Liver (tissue), 9 donors: ENCODE measurements around the gene NEUROG3. TPM values are rescaled to one million over a fixed set of nuclear protein-coding genes. Genes with fewer than 3 reads are reported as not detected.

Experiments used
- DNase-seq: peaks from one replicate; pipeline ENCODE4 v3.0.0-alpha.2; 2017; ENCODE audit warnings: low spot score
- H3K27ac ChIP-seq, 2 donors: one replicate each; pipeline ENCODE4 v1.7.0; 2013; ENCODE audit warnings: inconsistent platforms in 2 of 2, low read length in 2 of 2, control low read depth in 1 of 2, low read depth in 1 of 2, mild to moderate bottlenecking in 1 of 2
- H3K27me3 ChIP-seq, 4 donors: one replicate each; pipeline versions ENCODE4 v1.6.1 to v1.7.0; 2013; ENCODE audit warnings: low read length in 3 of 4, inconsistent platforms in 1 of 4, mild to moderate bottlenecking in 1 of 4, moderate library complexity in 1 of 4; ENCODE audit not compliant: control insufficient read depth in 4 of 4, insufficient read depth in 4 of 4
- H3K36me3 ChIP-seq, 4 donors: one replicate each; pipeline versions ENCODE4 v1.6.1 to v1.7.0; 2013; ENCODE audit warnings: low read length in 3 of 4, mild to moderate bottlenecking in 3 of 4, low read depth in 1 of 4, moderate library complexity in 1 of 4; ENCODE audit not compliant: control insufficient read depth in 4 of 4, insufficient read depth in 3 of 4
- H3K4me1 ChIP-seq, 4 donors: one replicate each; pipeline versions ENCODE4 v1.6.1 to v1.7.0; 2013; ENCODE audit warnings: low read length in 3 of 4, mild to moderate bottlenecking in 3 of 4, moderate library complexity in 1 of 4; ENCODE audit not compliant: control insufficient read depth in 4 of 4, insufficient read depth in 4 of 4
- H3K4me3 ChIP-seq, 3 donors: one replicate each; pipeline versions ENCODE4 v1.6.1 to v1.7.0; 2013; ENCODE audit warnings: low read length in 3 of 3, control low read depth in 1 of 3, low read depth in 1 of 3, mild to moderate bottlenecking in 1 of 3
- H3K9ac ChIP-seq, 2 donors: one replicate each; pipeline ENCODE4 v1.7.0; 2013; ENCODE audit warnings: low read length in 2 of 2, mild to moderate bottlenecking in 2 of 2, moderate library complexity in 2 of 2, control low read depth in 1 of 2, low read depth in 1 of 2
- H3K9me3 ChIP-seq, 4 donors: one replicate each; pipeline versions ENCODE4 v1.6.1 to v1.7.0; 2013; ENCODE audit warnings: low read length in 3 of 4; ENCODE audit not compliant: control insufficient read depth in 4 of 4
- EGR1 ChIP-seq, 2 donors: IDR thresholded peaks; 2 replicates each; pipeline ENCODE4 v1.6.1; 2016 to 2018; ENCODE audit warnings: antibody characterized with exemption in 2 of 2, low read depth in 2 of 2
- GABPA ChIP-seq, 2 donors: IDR thresholded peaks in 1 of 2; conservative IDR thresholded peaks in 1 of 2; 2 replicates each; pipeline ENCODE4 v1.6.1; 2016; ENCODE audit warnings: antibody characterized with exemption in 2 of 2, mild to moderate bottlenecking in 1 of 2, moderate library complexity in 1 of 2
- HNF4G ChIP-seq: IDR thresholded peaks from 2 replicates; pipeline ENCODE4 v1.6.1; 2016; ENCODE audit warnings: antibody characterized with exemption
- JUND ChIP-seq, 2 donors: IDR thresholded peaks; 2 replicates each; pipeline ENCODE4 v1.6.1; 2016; ENCODE audit warnings: antibody characterized with exemption in 2 of 2
- RAD21 ChIP-seq, 2 donors: IDR thresholded peaks; 2 replicates each; pipeline ENCODE4 v1.6.1; 2016; ENCODE audit warnings: antibody characterized with exemption in 2 of 2, mild to moderate bottlenecking in 2 of 2
- SP1 ChIP-seq: IDR thresholded peaks from 2 replicates; pipeline ENCODE4 v1.6.1; 2018; ENCODE audit warnings: antibody characterized with exemption, mild to moderate bottlenecking
- YY1 ChIP-seq: IDR thresholded peaks from 2 replicates; pipeline ENCODE4 v1.6.1; 2016; ENCODE audit warnings: antibody characterized with exemption, mild to moderate bottlenecking
- WGBS: extraction: QIAGEN DNeasy Blood & Tissue Kit; methylation state at CpG from one replicate; pipeline ENCODE4 v1.1.7; 2013; 5-methylcytosine and 5-hydroxymethylcytosine counted together
- polyA plus RNA-seq, 2 donors: library from polyadenylated mRNA; stranded (reverse) in 1 of 2; unstranded in 1 of 2; fragments of 200-250 nt in 1 of 2; fragments of >200 nt in 1 of 2; fragmentation: Nextera tagmentation in 1 of 2; extraction: Ambion mirVana in 1 of 2; gene quantifications; one replicate each; pipeline versions ENCODE4 v1.2.1 to v1.2.3, GENCODE V29; 2013 to 2015
- total RNA-seq, 2 donors: library from RNA; depleted of rRNA; stranded (reverse); fragments of >200 nt; gene quantifications; one replicate each; pipeline ENCODE4 v1.2.3, GENCODE V29; 2014
- TF ChIP-seq, protein P1 (sequence below): IDR thresholded peaks from 2 replicates; pipeline ENCODE4 v1.6.1; 2016; ENCODE audit warnings: antibody characterized with exemption, mild to moderate bottlenecking
- TF ChIP-seq, protein P2 (sequence below): fragments of 150-350 bp; IDR thresholded peaks from 2 replicates; pipeline ENCODE4 v1.5.1; 2017; ENCODE audit warnings: improper control_type of control experiment, low read depth, low read length; ENCODE audit not compliant: missing input control
- TF ChIP-seq, protein P3 (sequence below): IDR thresholded peaks from 2 replicates; pipeline ENCODE4 v1.6.1; 2016; ENCODE audit warnings: antibody characterized with exemption
- TF ChIP-seq, protein P4 (sequence below): IDR thresholded peaks from 2 replicates; pipeline ENCODE4 v1.6.1; 2016; ENCODE audit warnings: antibody characterized with exemption
- donor health status: healthy.
- donor health status: healthy.
- donor health status: healthy.
- donor health status: healthy.
- donor health status: healthy.

The NEUROG3 gene
- total and polyA plus RNA-seq, 4 donors: not detected

DNA sequence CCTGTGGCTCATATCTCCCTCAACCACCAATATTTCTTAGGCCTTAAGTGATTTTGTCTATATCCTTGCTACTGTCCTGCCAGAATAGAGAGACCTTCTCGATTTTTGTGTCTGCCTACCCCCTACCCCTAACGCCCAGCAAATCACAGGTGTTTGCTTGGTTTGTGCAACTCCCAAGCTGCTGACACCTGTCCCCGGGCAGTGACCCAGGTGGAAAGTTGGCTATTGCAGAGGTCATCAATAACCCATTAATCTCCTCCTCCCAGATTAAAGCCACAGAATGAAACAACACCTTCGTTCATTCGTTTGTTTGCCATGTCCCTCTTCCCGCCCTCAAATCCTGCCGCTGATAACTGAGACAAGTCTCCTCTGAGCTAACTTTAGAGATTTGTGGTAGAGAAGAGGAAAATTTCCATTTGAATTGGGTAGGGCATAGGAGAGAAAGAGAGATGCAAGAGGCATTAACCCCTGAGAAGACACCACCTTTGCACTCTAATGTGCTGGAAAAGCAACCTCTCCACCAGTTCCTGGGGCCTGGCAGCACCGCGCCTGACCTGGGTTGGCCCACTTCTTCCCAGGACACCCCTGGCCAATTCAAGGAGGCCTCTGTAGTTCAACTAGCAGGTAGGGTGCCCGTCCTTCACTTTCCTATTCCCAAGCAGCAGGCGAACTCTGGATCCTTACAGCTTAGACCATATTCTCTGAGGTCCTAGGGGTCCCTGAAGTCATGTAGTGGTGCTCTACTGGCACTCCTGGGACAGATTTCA lies 3.0 kb downstream of the NEUROG3 start:
- no peak for DNase-seq
- peaks cover 10 to 21% (median 16%) of the 10 kb centered on the region in 4 donors for H3K27me3 ChIP-seq

More for the DNA sequence above, 3.0 kb downstream of the NEUROG3 start:
- Histone ChIP-seq H3K27ac (no peak overlapping the region), H3K36me3 (no peaks in the 10 kb centered on the region), H3K9ac (no peak overlapping the region), H3K9me3 (peaks cover 0 to 2% (median 0%) of the 10 kb centered on the region in 4 donors), H3K4me1 (peaks cover 0 to 19% (median 4%) of the 10 kb centered on the region in 4 donors), H3K4me3 (no peak overlapping the region)
- WGBS: 5% methylated on average over 11 of the region's 11 CpGs
- TF ChIP-seq, protein P1, sequence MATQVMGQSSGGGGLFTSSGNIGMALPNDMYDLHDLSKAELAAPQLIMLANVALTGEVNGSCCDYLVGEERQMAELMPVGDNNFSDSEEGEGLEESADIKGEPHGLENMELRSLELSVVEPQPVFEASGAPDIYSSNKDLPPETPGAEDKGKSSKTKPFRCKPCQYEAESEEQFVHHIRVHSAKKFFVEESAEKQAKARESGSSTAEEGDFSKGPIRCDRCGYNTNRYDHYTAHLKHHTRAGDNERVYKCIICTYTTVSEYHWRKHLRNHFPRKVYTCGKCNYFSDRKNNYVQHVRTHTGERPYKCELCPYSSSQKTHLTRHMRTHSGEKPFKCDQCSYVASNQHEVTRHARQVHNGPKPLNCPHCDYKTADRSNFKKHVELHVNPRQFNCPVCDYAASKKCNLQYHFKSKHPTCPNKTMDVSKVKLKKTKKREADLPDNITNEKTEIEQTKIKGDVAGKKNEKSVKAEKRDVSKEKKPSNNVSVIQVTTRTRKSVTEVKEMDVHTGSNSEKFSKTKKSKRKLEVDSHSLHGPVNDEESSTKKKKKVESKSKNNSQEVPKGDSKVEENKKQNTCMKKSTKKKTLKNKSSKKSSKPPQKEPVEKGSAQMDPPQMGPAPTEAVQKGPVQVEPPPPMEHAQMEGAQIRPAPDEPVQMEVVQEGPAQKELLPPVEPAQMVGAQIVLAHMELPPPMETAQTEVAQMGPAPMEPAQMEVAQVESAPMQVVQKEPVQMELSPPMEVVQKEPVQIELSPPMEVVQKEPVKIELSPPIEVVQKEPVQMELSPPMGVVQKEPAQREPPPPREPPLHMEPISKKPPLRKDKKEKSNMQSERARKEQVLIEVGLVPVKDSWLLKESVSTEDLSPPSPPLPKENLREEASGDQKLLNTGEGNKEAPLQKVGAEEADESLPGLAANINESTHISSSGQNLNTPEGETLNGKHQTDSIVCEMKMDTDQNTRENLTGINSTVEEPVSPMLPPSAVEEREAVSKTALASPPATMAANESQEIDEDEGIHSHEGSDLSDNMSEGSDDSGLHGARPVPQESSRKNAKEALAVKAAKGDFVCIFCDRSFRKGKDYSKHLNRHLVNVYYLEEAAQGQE: no peak
- TF ChIP-seq, protein P2, sequence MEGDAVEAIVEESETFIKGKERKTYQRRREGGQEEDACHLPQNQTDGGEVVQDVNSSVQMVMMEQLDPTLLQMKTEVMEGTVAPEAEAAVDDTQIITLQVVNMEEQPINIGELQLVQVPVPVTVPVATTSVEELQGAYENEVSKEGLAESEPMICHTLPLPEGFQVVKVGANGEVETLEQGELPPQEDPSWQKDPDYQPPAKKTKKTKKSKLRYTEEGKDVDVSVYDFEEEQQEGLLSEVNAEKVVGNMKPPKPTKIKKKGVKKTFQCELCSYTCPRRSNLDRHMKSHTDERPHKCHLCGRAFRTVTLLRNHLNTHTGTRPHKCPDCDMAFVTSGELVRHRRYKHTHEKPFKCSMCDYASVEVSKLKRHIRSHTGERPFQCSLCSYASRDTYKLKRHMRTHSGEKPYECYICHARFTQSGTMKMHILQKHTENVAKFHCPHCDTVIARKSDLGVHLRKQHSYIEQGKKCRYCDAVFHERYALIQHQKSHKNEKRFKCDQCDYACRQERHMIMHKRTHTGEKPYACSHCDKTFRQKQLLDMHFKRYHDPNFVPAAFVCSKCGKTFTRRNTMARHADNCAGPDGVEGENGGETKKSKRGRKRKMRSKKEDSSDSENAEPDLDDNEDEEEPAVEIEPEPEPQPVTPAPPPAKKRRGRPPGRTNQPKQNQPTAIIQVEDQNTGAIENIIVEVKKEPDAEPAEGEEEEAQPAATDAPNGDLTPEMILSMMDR: no peak
- TF ChIP-seq, protein P3, sequence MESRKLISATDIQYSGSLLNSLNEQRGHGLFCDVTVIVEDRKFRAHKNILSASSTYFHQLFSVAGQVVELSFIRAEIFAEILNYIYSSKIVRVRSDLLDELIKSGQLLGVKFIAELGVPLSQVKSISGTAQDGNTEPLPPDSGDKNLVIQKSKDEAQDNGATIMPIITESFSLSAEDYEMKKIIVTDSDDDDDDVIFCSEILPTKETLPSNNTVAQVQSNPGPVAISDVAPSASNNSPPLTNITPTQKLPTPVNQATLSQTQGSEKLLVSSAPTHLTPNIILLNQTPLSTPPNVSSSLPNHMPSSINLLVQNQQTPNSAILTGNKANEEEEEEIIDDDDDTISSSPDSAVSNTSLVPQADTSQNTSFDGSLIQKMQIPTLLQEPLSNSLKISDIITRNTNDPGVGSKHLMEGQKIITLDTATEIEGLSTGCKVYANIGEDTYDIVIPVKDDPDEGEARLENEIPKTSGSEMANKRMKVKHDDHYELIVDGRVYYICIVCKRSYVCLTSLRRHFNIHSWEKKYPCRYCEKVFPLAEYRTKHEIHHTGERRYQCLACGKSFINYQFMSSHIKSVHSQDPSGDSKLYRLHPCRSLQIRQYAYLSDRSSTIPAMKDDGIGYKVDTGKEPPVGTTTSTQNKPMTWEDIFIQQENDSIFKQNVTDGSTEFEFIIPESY: no peak
- no peak for TF ChIP-seq RAD21 (IDR thresholded peaks at IDR 0.05)
- TF ChIP-seq GABPA (IDR thresholded peaks at IDR 0.05 in 1 of 2, conservative IDR thresholded peaks at IDR 0.05 in 1 of 2): no peak
- no peak for TF ChIP-seq SP1
- TF ChIP-seq EGR1 (IDR thresholded peaks at IDR 0.05; ENCODE audit: low read depth in 2 of 2): no peak
- TF ChIP-seq YY1: no peak
- TF ChIP-seq, protein P4, sequence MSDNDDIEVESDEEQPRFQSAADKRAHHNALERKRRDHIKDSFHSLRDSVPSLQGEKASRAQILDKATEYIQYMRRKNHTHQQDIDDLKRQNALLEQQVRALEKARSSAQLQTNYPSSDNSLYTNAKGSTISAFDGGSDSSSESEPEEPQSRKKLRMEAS: no peak
- no peak for TF ChIP-seq JUND (IDR thresholded peaks at IDR 0.05)
- no peak for TF ChIP-seq HNF4G
